ENCODE results near the gene MYO7B.

MYO7B gene

DNA sequence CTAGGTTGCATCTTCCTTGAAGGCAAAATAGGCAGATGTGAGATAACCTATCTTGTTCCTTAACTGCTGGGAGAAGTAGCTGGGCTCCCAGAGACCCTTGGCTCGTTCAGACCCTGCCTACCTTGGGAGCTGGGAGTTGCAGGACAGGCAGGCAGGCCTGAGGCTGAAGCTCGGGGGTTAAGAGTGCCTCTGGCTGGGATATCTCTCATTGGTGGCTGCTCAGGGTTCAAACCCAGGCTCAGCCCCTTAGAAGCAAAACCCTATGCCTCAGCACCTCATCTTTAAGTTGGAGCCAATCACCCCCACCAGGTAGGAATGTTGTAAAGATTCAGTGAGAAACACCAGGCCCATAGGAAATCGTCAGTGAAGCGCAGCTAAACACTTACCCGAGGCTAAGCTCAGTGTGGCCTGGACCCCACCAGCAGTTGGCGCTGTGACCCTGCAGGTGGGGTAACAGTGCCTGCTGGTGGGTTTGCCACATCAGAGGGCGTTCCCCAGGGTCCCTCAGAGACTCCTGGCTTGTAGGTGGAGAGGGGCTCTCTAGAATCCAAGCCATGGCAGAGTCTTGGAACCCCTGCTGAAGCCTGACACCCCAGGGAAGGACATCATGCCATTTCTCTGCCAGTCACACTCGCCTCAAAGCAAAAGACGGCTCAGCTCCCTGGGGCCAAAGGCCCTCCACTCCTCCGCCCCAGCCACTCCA is 55.9 kb downstream of the MYO7B start:
- DNase-seq = no peak

DNA sequence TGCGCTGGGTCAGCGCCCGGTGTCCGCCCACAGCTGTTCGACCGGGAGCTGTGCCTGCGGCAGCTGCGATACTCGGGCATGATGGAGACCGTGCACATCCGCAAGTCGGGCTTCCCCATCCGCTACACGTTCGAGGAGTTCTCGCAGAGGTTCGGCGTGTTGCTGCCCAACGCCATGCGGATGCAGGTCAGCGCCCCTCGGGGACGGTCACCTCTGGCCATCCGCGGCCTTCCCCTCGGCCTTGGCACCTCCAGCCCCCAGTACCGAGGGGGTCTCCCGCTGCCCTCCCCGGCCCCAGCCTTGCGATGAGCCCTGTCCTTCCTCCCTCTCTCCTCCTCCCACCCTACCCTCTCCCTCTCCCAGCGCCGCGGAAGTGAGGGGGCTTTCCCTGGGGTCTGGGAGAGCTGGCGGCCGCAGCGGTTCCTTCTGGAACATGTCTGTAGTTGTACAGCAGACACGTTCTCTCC is 57.3 kb downstream of the MYO7B start:
- DNase-seq = no peak

DNA sequence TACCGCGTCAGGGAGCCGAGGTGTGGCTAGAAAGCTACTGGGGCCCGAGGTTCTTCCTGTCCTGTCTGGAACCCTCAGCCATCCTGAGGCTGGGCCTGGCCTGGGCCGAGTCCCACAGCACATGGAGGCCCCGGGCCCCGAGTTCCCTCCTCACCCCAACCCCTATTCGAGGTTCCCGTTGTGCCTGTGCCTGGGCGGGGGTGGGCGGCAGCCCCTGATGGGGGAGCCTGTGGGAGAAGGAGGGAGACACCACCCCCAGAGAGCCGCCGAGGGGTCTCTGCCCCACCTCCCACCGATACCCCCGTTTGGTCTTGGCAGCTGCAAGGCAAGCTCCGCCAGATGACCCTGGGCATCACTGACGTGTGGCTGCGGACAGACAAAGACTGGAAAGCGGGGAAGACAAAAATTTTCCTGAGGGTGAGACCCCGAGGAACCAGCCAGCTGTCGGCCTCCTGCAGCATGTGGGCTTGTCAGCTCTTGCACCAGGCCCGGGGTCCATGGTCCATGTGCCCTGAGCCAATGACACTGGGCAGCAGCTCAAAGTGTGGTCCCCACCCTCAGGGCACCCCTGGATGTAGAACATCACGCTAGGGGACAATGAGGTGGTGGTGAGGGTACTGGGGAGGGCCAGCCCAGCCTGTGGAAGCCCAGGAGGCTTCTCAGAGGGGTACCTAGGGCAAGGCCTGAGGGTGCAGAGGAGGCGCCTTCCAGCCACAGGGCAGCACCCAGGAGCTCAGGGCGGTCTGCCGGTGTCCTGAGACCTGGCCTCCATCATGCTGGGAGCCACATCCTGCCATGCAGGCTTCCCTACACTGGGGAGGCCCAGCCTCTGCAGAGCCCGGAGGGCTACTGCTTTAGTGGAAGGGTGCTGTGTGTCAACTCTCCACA is 58.0 kb downstream of the MYO7B start:
- no peak for DNase-seq

DNA sequence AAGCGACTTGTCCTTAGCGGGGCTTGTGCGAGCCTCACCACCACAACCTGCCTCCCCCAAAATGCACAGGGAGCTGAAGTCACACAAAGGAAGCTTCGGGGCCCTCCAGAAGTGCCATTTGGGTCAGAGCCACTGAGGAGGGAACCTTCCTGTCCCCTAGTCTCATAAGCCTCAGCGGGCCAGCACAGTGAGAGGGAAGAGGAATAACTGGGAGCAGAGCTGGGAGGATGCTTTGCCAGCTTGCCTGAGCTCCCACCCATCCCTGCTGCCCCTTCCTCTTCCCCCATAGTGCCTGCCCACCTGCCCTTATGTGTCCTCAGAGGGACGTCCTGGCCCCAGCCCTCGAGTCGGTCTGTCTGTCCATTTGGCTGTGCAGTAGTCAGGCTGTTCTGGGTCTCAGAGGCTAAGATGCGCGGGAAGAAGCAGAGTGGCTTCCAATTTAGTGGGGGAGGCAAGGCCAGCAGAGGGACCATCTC is 58.7 kb downstream of the MYO7B start:
- DNase-seq = no peak

- no peak for DNase-seq
These were observed 61.0 kb downstream of the MYO7B start for GRCh38 chr2:127596311-127597045.

GRCh38 chr2:127597046-127597983 is 61.8 kb downstream of the MYO7B start:
- no peak for DNase-seq

- DNase-seq = no peak
These were observed 62.5 kb downstream of the MYO7B start for GRCh38 chr2:127597984-127598380.

DNA sequence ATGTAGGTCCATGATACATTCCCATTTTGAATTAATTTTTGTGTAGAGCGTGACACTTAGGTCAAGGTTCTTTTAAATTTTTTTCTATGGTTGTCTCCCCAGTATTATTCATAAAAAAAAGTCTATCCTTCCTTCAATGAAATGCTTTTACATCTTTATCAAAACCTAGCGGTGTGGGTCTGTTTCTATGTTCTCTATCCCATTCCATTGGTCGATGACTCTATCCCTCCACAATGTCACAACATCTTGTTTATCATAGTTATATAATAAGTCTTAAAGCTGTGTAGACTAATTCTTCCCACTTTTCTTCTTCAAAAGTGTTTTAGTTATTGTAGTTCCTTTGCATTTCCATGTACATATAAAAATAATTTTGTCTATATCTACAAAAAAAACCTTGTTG is 63.2 kb downstream of the MYO7B start:
- no peak for DNase-seq

DNA sequence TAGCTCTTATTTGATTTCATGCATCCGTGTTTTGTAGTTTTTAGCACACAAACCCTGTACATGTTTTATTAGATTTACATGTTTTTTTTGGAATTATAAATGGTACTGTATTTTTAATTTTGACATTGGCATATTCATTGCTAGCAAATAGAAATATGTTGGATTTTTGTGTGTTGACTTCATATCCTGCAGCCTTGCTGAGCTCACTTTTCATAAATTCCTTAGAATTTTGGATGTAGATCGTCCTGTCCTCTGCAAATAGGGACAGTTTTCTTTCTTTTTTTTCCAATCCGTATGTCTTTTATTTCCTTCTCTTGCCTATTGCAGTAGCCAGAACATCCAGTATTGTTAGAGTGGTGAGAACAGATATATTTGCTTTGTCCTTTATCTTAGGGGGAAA is 63.7 kb downstream of the MYO7B start:
- DNase-seq = no peak

GRCh38 chr2:127604986-127605385 is 69.5 kb downstream of the MYO7B start:
- DNase-seq = no peak

DNA sequence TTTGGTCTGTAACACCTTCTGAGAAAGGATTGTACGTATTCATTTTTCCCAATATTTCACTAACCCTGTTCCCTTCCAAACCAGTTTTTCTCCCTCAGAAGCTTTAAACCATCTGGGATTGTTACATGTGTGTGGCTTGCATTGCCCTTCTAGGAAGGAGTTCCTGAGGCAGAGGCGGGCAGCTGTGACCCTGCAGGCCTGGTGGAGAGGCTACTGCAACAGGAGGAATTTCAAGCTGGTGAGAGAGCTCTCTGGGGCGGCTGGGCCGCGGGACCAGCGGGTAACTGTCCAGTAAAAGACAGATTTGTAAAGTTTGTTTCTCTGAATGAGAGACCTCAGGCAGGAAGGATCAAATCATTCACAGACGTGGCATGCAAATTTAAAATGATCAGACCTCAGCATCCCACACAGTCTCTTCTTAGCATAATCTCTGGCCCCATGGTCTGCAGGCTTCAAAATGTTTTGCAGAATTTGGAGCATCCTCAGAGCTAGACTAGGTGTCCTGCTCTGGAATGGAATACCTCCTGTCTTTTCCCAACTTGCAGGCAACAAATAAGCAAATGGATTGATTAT is 70.3 kb downstream of the MYO7B start:
- DNase-seq = no peak

- no peak for DNase-seq
These were observed 71.3 kb downstream of the MYO7B start for GRCh38 chr2:127606625-127607398.

GRCh38 chr2:127607399-127607908 is 72.0 kb downstream of the MYO7B start:
- no peak for DNase-seq

DNA sequence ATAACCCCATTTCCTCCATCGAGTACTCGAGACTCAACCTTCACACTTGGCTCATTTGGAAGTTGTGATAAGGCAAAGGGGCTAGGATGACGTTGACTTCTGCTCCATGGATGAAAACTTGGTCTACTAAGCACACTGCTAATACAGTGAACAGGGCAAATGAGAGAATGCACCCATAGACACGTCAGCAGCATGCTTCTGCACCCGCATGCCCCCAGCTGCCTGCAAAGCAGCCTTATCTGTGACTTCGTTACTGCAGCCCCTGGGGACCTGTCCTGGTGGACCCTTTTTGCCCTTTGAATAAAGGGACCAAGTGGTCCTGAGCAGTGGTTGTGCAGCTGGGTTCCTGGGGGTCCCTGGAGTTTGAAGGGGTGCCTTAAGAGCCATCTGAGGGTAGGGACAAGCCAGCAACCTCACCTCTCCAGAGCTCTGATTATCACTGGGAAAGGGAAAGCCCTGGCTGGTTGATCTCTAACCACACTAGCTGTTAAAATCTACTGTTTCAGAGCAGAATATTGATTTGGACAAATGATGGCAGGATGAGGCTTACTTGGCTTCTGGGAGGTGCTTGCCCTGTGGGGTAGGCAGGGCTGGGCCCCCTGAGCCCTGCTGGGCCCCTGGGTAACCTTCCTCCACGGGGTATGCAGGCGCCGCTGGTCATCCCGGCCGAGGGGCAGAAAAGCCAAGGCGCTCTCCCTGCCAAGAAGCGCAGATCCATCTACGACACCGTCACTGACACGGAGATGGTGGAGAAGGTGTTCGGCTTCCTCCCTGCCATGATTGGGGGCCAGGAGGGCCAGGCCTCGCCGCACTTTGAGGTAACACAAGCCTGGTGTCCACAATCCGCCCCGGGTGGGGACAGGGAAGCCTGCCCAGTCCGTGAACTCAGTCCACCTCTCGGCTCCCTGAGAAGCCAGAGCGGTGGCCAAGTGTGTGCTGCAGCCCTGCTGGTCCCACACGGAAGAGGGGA is 72.9 kb downstream of the MYO7B start:
- DNase-seq = no peak

GRCh38 chr2:127609031-127609751 is 73.7 kb downstream of the MYO7B start:
- DNase-seq = no peak

GRCh38 chr2:127609818-127610217 is 74.3 kb downstream of the MYO7B start:
- DNase-seq = no peak

GRCh38 chr2:127610561-127610960 is 75.1 kb downstream of the MYO7B start:
- no peak for DNase-seq

- no peak for DNase-seq
These were observed 75.8 kb downstream of the MYO7B start for GRCh38 chr2:127611076-127611925.

Data from SIG-M5 (cell line).